LoVo (cell line): ENCODE results near the gene CDHR5.

Experiments used
- DNase-seq: peaks from one replicate; pipeline ENCODE4 v3.0.0-alpha.2; 2016; ENCODE audit warnings: low spot score

The CDHR5 gene

GRCh38 chr11:645536-645935 is 20.8 kb upstream of the CDHR5 start:
- no peak for DNase-seq

- no peak for DNase-seq
Measured at GRCh38 chr11:643849-644738, 19.3 kb upstream of the CDHR5 start.

- DNase-seq = no peak
Measured at GRCh38 chr11:643366-643765, 18.6 kb upstream of the CDHR5 start.

GRCh38 chr11:641806-642370 is 17.1 kb upstream of the CDHR5 start:
- no peak for DNase-seq

- DNase-seq = no peak
Measured at GRCh38 chr11:640021-640706, 15.4 kb upstream of the CDHR5 start.

- DNase-seq = no peak
Measured at GRCh38 chr11:639332-639955, 14.7 kb upstream of the CDHR5 start.

- DNase-seq = no peak
Measured at GRCh38 chr11:638631-639331, 14.0 kb upstream of the CDHR5 start.

GRCh38 chr11:637593-638521 is 13.1 kb upstream of the CDHR5 start:
- no peak for DNase-seq

GRCh38 chr11:637333-637592 is 12.5 kb upstream of the CDHR5 start:
- DNase-seq = no peak

- no peak for DNase-seq
Measured at GRCh38 chr11:636511-637332, 12.0 kb upstream of the CDHR5 start, which contains the start of gene DRD4. DRD4 (plus strand) TSS chr11:637269; CDS start chr11:637305, 36 bp downstream.

- DNase-seq = no peak
Measured at GRCh38 chr11:635945-636510, 11.3 kb upstream of the CDHR5 start.

- DNase-seq = no peak
Measured at GRCh38 chr11:630871-631270, 6.1 kb upstream of the CDHR5 start.

- DNase-seq = no peak
Measured at GRCh38 chr11:629237-629583, 4.5 kb upstream of the CDHR5 start.

- no peak for DNase-seq
Measured at GRCh38 chr11:628056-628455, 3.3 kb upstream of the CDHR5 start.

GRCh38 chr11:627308-627576 is 2.5 kb upstream of the CDHR5 start:
- no peak for DNase-seq

- no peak for DNase-seq
Measured at GRCh38 chr11:626475-627307, 1.9 kb upstream of the CDHR5 start, which contains the start of gene SCT. SCT (minus strand) TSS chr11:627181; CDS start chr11:627143, 38 bp downstream.

GRCh38 chr11:625636-626268 is 997 bp upstream of the CDHR5 start:
- DNase-seq = no peak

- peak; percentile 63 for DNase-seq
Measured at GRCh38 chr11:623999-624704, 603 bp downstream of the CDHR5 start.
